Prostate gland (tissue), 1 donor: ENCODE data around the gene ERG.

ENCODE experiments used
- POLR2A ChIP-seq: fragments of 450-650 bp; IDR thresholded peaks from one replicate; pipeline ENCODE4 v1.6.1; 2016; ENCODE audit warnings: antibody characterized with exemption, mild to moderate bottlenecking
- POLR2AphosphoS5 ChIP-seq: sonication (generic); formaldehyde crosslinking; IDR thresholded peaks from one replicate; pipeline ENCODE4 v1.6.1; 2017; ENCODE audit warnings: antibody characterized with exemption

DNA sequence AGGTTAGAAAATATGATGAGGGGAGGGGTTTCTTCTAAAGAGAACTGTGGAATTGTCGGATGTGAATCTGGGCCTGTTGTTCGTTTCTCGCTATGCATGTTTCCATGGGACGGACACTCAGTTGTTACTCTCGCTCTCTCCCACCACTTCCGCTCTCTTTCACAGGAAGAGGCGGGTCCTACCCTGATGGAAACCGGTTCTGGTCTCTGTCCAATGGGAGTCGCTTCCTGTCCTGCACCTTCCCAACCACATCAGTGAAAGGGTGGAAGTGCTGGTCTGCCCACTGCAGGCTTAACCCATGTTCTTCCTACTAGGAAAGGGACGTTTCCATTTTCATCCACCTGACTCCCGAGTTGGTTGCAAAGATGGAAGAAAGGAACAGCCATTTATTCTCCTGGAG, 122.0 kb downstream of the ERG start:
- TF ChIP-seq POLR2A (no peak), POLR2AphosphoS5 (no peak)
